Measurements from ENCODE around the gene ZNF276.

DNA sequence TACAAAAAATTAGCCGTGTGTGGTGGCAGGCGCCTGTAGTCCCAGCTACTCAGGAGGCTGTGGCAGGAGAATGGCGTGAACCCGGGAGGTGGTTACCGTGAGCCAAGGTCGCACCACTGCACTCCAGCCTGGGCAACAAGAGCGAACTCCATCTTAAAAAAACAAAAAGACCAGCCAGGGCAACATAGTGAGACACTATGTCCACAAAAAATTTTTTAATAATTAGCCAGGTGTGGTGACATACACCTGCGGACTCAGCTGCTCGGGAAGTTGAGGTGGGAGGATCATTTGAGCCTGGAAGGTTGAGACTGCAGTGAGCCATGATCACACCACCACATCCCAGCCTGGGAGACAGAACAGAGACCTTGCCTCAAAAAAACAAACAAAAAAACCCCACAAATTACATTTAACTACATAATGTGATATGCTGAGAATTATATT lies 66.0 kb downstream of the ZNF276 start:
- TF ChIP-seq POLR2A (IDR thresholded peaks at IDR 0.05), result no peak
- TF ChIP-seq, protein P1, sequence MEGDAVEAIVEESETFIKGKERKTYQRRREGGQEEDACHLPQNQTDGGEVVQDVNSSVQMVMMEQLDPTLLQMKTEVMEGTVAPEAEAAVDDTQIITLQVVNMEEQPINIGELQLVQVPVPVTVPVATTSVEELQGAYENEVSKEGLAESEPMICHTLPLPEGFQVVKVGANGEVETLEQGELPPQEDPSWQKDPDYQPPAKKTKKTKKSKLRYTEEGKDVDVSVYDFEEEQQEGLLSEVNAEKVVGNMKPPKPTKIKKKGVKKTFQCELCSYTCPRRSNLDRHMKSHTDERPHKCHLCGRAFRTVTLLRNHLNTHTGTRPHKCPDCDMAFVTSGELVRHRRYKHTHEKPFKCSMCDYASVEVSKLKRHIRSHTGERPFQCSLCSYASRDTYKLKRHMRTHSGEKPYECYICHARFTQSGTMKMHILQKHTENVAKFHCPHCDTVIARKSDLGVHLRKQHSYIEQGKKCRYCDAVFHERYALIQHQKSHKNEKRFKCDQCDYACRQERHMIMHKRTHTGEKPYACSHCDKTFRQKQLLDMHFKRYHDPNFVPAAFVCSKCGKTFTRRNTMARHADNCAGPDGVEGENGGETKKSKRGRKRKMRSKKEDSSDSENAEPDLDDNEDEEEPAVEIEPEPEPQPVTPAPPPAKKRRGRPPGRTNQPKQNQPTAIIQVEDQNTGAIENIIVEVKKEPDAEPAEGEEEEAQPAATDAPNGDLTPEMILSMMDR (IDR thresholded peaks at IDR 0.05), result no peak
- TF ChIP-seq EP300 (IDR thresholded peaks at IDR 0.05), result no peak
- TF ChIP-seq POLR2AphosphoS5 (IDR thresholded peaks at IDR 0.05), result no peak
